ENCODE data around the gene GIMAP4. TPM values are rescaled to one million over a fixed set of nuclear protein-coding genes. Genes with fewer than 3 reads are reported as not detected.
"Not testable (repeated sequence)": the region's sequence is repeated elsewhere in the genome, so short reads cannot be mapped to it uniquely, and the experiment has no call there.

GIMAP4 gene
- total RNA-seq = 29.5 TPM

DNA sequence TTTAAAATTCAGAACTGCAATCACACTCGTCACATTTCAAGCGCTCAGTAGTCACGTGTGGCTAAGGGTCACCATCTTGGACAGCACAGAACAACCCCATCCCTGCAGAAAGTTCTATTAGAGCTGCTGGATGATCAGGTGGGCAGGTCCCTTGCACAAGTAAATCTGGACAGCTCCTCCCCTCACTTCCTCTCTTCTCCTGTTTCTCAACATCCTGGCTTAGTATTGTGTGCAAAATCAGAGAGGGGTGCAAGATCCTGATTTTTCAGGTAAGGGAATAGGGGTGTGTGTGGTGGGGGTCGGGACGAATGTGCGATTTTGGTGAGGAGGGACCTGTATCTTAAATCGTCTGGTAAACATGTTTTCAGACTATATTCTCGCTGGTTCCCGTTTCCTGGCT lies at the start of gene GIMAP4:
Gene GIMAP4, plus strand, starts transcription at position 222 of the 400 bp plus-strand sequence. CDS start 2,512 bp downstream, outside the sequence.
- intact Hi-C loops (cut with DNase I) = no loop called here
- no peak for DNase-seq (ENCODE audit: low spot score in 2 of 2)
- Histone ChIP-seq H3K9me3 (no peaks in the 10 kb centered on the region), H3K36me3 (peaks cover 0 to 6% of the 10 kb centered on the region in 2 donors), H3K27me3 (no peaks in the 10 kb centered on the region), H3K4me3 (peak within 1 kb of the TSS; percentile 27 to 37), H3K27ac (no peak within 1 kb of the TSS), H3K4me1 (no peaks in the 10 kb centered on the region)
- TF ChIP-seq, protein P1, sequence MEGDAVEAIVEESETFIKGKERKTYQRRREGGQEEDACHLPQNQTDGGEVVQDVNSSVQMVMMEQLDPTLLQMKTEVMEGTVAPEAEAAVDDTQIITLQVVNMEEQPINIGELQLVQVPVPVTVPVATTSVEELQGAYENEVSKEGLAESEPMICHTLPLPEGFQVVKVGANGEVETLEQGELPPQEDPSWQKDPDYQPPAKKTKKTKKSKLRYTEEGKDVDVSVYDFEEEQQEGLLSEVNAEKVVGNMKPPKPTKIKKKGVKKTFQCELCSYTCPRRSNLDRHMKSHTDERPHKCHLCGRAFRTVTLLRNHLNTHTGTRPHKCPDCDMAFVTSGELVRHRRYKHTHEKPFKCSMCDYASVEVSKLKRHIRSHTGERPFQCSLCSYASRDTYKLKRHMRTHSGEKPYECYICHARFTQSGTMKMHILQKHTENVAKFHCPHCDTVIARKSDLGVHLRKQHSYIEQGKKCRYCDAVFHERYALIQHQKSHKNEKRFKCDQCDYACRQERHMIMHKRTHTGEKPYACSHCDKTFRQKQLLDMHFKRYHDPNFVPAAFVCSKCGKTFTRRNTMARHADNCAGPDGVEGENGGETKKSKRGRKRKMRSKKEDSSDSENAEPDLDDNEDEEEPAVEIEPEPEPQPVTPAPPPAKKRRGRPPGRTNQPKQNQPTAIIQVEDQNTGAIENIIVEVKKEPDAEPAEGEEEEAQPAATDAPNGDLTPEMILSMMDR (IDR thresholded peaks at IDR 0.05) = no peak

DNA sequence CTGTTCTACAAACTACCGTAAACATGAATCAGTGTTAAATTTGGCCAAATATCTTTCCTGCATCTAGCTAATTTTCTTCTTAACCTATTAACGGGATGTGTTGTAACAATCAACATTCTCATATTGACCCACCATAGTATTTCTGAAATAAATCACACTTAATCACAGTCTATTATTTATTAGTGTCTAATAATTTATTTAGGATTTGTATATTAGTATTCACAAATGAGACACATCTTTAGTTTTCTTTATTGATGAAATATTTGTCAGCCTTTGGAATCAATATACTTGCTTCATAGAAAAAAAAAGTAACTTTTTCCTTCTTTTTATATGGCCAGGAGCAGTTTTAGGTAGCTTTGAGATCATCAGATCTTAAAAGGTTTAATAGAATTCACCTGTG lies 47.9 kb upstream of the GIMAP4 start:
- no peaks in the 10 kb centered on the region for H3K27me3 ChIP-seq
- H3K36me3 ChIP-seq = no peaks in the 10 kb centered on the region
- no peak overlapping the region for H3K27ac ChIP-seq
- TF ChIP-seq, protein P1 (IDR thresholded peaks at IDR 0.05) = no peak
- peak overlapping the region in 1 of 2 donors; percentile 26 for H3K4me3 ChIP-seq
- H3K9me3 ChIP-seq = no peaks in the 10 kb centered on the region
- intact Hi-C loops (cut with DNase I) = no loop called here
- DNase-seq (ENCODE audit: low spot score in 2 of 2) = no peak
- no peaks in the 10 kb centered on the region for H3K4me1 ChIP-seq

DNA sequence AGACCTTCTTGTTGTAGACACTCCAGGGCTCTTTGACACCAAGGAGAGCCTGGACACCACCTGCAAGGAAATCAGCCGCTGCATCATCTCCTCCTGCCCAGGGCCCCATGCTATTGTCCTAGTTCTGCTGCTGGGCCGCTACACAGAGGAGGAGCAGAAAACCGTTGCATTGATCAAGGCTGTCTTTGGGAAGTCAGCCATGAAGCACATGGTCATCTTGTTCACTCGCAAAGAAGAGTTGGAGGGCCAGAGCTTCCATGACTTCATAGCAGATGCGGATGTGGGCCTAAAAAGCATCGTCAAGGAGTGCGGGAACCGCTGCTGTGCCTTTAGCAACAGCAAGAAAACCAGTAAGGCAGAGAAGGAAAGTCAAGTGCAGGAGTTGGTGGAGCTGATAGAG lies 47.0 kb upstream of the GIMAP4 start:
- no peaks in the 10 kb centered on the region for H3K27me3 ChIP-seq
- H3K9me3 ChIP-seq = no peaks in the 10 kb centered on the region
- DNase-seq (ENCODE audit: low spot score in 2 of 2) = no peak
- intact Hi-C loops (cut with DNase I) = no loop called here
- no peaks in the 10 kb centered on the region for H3K36me3 ChIP-seq
- H3K4me3 ChIP-seq = no peak overlapping the region
- H3K4me1 ChIP-seq = no peaks in the 10 kb centered on the region
- TF ChIP-seq, protein P1 (IDR thresholded peaks at IDR 0.05) = no peak
- H3K27ac ChIP-seq = no peak overlapping the region

DNA sequence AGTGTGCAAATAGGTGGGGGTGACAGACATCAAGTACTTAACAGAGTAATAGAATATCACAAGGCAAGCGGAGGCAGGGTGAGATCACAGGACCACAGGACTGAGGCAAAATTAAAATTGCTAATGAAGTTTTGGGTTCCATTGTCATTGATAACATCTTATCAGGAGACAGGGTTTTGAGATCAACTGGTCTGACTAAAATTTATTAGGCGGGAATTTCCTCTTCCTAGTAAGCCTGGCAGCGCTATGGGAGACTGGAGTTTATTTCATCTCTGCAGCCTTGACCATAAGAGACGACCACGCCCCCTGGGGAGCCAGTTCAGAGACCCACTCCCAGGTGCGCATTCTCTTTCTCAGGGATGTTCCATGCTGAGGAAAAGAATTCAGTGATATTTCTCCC lies 44.3 kb upstream of the GIMAP4 start:
- H3K9me3 ChIP-seq; H3K36me3 ChIP-seq; H3K4me3 ChIP-seq; H3K27me3 ChIP-seq; H3K4me1 ChIP-seq; intact Hi-C loops (cut with DNase I); H3K27ac ChIP-seq; DNase-seq (ENCODE audit: low spot score in 2 of 2): not testable (repeated sequence)

DNA sequence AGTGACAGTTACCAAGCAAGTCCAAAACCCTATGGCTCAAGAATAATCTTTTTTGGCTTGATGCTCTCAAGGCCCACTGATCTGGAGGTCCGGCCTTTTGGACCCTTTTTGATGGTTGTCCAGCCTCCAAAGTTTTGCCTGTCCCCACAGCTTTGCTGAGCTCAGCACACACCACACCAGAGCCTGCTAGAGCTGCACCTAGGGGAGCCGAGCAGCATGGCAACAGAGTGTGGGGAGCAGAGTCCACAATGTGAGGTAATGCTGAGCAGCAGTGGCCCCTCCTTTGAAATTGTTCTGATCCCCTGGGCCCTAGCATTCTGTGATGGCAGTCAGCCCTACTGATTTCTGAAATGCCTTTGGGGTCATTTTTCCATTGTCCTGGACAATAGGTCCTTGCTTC lies 43.2 kb upstream of the GIMAP4 start:
- TF ChIP-seq, protein P1 (IDR thresholded peaks at IDR 0.05) = no peak
- Histone ChIP-seq H3K36me3 (no peaks in the 10 kb centered on the region), H3K4me1 (no peaks in the 10 kb centered on the region), H3K9me3 (no peaks in the 10 kb centered on the region), H3K27me3 (no peaks in the 10 kb centered on the region), H3K4me3 (no peak overlapping the region), H3K27ac (no peak overlapping the region)
- intact Hi-C loops (cut with DNase I) = no loop called here
- DNase-seq (ENCODE audit: low spot score in 2 of 2) = no peak

DNA sequence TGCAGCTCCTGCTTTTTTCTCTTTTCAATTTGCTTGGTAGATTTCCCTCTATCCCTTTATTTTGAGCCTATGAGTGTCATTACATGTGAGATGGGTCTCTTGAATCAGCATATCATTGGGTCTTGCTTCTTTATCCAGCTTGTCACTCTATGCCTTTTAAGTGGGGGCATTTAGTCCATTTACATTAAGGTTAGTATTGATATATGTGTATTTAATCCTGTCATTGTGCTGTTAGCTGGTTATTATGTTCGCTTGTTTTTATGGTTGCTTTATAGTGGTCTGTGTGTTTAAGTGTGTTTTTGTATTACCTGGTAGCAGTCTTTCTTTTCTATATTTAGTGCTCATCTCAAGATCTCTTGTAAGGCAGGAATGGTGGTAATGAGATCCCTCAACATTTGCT lies 35.5 kb upstream of the GIMAP4 start:
- Histone ChIP-seq H3K4me3 (no peak overlapping the region), H3K36me3 (no peaks in the 10 kb centered on the region), H3K4me1 (no peaks in the 10 kb centered on the region), H3K27me3 (no peaks in the 10 kb centered on the region), H3K9me3 (no peaks in the 10 kb centered on the region), H3K27ac (no peak overlapping the region)
- intact Hi-C loops (cut with DNase I) = no loop called here
- no peak for DNase-seq (ENCODE audit: low spot score in 2 of 2)
- TF ChIP-seq, protein P1 (IDR thresholded peaks at IDR 0.05) = no peak

All from ascending aorta (tissue), 2 donors.